HK-2 (cell line): Measurements from ENCODE around the gene PRR18.
"Not testable (repeated sequence)": the region's sequence is repeated elsewhere in the genome, so short reads cannot be mapped to it uniquely, and the experiment has no call there.

Experiments used
- DNase-seq: peaks from one replicate; pipeline ENCODE4 v3.0.0-alpha.2; 2018; ENCODE audit not compliant: unreplicated experiment

The PRR18 gene

GRCh38 chr6:166308033-166308768, at the start of gene PRR18:
TSS of gene PRR18 (minus strand) at chr6:166308392. CDS start at chr6:166308142, 250 bp downstream.
- peak; percentile 7 for DNase-seq

GRCh38 chr6:166355552-166355951, 47.4 kb upstream of the PRR18 start:
- DNase-seq = no peak

GRCh38 chr6:166354965-166355364, 46.8 kb upstream of the PRR18 start:
- DNase-seq = no peak

DNA sequence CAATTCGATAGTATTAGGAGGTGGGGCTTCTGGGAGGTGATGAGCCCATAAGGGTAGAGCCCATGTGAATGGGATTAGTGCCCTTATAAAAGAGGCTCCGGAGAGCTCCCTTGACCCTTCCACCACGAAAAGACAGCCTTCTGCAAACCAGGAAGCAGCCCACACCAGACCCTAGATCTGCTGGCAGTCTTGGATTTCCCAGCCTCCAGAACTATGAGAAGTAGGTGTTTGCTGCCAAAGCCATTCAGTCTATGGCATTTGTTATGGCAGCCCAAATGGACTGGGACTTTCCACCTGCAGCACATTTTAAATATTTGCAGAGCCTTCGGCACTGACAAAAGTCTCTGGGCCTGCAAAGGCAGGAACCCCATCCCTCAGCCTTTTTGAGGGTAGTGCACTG, 46.0 kb upstream of the PRR18 start:
- DNase-seq = no peak

GRCh38 chr6:166353507-166353906, 45.3 kb upstream of the PRR18 start:
- no peak for DNase-seq

DNA sequence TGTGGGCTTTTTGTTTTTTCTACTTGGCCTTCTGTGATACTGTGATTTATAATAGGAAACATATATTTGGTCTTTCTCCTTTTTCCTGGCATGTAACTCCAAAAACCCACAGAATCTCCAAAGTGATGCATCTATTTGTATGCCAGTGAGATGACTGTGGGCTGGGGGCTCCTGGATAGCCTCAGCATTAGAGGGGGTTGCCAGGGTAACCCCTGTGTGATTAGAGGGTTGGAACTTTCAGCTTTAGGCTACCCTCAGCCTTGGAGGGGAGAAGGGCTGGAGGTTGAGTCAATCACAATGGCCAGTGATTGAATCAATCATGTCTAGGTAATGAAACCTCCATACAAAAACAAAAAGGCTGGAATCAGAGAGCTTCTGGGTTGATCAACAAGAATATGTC, 44.7 kb upstream of the PRR18 start:
- no peak for DNase-seq

DNA sequence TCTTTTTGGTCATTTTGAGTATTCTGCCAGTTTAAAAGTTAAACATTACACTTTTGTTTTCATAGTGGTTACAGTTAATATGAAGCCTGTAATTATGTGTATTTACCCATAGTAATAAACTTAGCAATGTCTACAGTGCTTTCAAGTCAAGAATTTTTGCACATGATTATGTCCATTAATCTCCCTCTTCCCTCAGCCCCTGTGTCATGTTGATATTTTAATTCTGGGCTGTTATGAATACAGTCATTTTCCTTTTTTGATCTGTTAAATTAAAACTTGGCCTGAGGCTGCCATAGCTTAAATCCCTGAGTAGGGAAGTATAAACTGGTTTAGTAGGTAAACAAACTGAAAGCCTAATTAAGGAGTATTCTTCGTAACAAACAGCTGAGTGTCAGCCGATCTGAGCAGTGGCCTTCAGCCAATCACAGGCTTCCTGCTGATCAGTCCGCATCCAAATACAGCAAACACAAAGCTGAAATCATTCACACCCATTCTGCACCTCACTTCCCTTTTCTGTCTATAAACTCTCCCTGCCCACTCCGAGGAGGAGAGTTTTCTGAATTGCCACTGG, 43.6 kb upstream of the PRR18 start:
- no peak for DNase-seq

DNA sequence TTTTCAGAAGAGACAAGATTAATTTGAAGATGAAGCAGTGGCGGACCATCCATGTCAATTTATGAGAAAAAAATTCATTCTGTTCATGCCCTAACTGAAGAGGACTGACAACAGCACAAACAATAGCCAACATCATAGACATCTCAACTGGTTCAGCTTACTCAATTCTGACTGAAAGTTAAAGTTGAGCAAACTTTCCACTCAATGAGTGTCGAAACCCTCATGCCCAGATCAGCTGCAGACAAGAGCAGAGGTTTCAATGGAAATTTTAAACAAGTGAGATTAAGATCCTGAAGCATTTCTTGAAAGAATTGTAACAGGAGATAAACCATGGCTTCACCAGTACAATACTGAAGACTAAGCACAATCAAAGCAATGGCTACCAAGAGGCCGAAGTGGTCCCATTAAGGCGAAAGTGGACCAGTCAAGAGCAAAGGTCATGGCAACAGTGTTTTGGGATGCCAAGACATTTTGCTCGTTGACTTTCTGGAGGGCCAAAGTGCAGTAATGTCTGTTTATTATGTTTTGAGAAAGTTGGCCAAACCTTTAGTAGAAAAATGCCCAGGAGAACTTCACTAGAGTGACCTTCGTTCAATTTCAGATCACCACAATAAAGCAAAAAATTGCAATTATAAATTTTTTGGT, 40.2 kb upstream of the PRR18 start:
- no peak for DNase-seq

GRCh38 chr6:166346965-166347364, 38.8 kb upstream of the PRR18 start:
- no peak for DNase-seq

DNA sequence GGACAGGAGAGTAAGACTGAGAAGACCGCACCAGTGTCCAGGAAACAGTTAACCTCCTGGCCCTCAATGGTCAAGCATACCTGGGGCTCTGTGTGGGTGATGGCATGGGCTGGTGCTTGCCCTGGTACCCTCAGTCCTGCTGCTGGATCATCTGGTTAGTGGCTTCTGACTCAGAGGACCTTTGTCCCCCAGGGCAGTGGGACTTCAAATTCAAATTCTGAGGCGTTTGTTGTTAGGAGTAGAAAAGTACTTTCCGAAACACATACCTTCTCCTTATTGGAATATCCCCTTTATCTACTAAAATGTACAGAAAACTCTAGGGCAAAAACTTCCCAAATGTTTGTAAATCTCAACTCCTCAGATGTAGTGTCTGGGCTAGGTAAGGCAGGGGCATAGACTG, 38.3 kb upstream of the PRR18 start:
- no peak for DNase-seq

GRCh38 chr6:166345672-166346071, 37.5 kb upstream of the PRR18 start:
- DNase-seq = not testable (repeated sequence)

- DNase-seq = not testable (repeated sequence)
Measured at GRCh38 chr6:166344921-166345320, 36.7 kb upstream of the PRR18 start.

GRCh38 chr6:166344240-166344639, 36.0 kb upstream of the PRR18 start:
- DNase-seq = no peak

- no peak for DNase-seq
Measured at GRCh38 chr6:166343150-166343487, 34.9 kb upstream of the PRR18 start.

DNA sequence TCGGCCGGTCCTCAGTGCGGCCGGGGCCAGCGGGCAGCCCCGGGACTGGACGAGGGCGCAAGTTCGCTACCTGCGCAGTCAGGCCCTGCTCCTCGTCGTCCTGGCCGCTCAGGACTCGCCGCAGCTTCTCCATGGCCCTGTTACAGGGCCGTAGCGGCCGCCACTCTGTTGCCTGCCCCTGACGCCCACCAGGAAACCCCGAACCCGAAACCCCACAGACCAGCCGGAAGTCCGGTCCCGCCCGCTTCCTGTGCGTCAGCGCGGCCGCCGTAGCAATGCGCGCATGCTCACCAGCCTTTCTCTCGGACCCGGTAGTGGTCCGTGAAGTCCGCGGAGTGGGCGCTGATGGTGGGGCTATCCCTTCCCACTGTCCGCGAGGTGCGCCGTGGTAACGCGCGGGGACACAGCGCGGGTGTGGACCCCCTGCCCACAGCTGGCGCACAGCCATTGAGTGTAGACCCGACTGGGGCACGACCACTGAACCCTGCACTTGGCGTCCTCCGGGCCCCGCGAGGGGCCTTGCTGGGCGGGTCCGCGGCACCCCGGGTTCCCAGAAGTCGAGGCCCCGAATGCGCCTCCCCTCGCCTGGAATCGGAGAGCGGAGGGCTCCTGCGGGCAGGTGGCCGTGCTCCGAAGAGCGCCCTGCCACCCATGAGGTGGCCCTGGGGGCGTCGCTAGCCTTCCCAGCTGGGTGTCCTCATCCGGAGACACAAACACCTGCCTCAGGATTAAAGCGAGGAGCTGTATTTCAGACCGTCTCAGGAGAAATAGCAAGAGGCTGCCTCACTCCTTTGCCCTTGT, 34.4 kb upstream of the PRR18 start, which contains the start of gene SFT2D1:
SFT2D1 (minus strand) TSS at position 197 of the 801 bp plus-strand sequence; CDS start at position 133, 64 bp downstream.
- peak; percentile 84 for DNase-seq

DNA sequence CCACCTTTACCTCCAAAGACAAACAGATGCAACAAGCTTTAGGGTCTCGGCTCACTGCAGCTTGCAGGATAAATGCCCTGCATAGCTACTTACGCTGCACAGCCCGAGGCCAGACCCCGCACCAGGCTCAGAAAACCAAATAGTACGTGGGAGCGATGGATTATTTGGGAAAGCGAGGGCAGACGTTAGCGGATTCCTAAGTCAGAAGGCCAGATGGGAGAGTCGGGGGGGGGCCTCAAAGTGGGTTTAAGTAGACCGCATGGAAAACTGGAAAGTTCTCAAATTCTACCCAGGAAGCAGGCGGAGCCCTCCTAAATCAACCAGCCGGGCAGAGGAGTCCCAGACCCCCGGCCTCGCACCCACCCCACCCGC, 33.8 kb upstream of the PRR18 start:
- no peak for DNase-seq

GRCh38 chr6:166341464-166341863, 33.3 kb upstream of the PRR18 start:
- no peak for DNase-seq

DNA sequence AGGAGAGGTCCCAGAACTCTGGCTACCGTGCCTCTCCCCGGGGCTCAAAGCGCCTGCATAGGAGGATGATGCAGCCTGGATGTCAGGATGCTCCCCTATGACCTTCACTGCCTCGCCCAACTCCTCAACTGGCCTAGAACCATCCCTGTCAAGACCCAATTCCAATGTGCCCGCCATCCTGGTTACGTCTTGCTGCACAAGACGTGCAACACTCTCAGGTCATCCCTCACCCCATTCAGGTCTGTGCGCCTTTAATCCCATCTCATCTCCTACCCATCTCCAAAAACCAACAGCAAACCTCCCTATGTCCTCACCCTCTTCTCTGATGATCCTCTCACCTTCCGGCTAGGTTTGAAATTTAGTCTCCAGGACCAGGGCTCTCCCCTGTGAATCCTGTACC, 30.7 kb upstream of the PRR18 start:
- no peak for DNase-seq

DNA sequence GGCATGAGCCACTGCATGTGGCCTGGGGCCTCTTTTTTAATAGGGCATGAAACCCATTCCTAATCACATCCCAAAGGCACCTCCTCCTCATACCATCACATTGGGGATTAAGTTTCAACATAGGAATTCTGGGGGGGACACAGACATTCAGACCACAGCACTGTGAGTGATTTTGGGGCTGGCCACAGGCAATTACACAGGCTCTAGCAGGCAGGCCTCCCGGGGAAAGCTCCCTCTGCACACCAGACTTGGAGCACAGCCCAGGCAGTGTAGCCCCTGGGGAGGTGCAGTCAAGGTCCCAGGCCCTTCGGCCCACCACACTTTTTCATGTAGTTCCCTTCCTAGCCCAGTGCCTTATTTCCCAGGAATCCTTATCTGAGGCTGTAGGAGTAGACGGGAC, 28.7 kb upstream of the PRR18 start:
- no peak for DNase-seq

- DNase-seq = no peak
Measured at GRCh38 chr6:166335378-166336302, 27.4 kb upstream of the PRR18 start.

- no peak for DNase-seq
Measured at GRCh38 chr6:166334878-166335277, 26.7 kb upstream of the PRR18 start.
